ENCODE data around the gene UBA6.

GRCh38 chr4:67744561-67745283 lies 43.8 kb upstream of the UBA6 start:
- TF ChIP-seq EZH2 (IDR thresholded peaks at IDR 0.05; ENCODE audit: insufficient read depth, poor library complexity, severe bottlenecking) = no peak
- no peak for TF ChIP-seq EZH2phosphoT487 (IDR thresholded peaks at IDR 0.05; ENCODE audit: insufficient read depth, low read depth)
